HEK293 (cell line): ENCODE measurements around the gene GNAS.

ENCODE experiments used
- CTCF ChIA-PET: fragments of 350-600 bp; formaldehyde crosslinking; extraction: SDS; loops from one replicate; lab custom pipeline; 2021; ENCODE audit warnings: antibody characterized with exemption; lab: Yijun Ruan, JAX
- POLR2A ChIA-PET: fragments of 300-600 bp; formaldehyde crosslinking; extraction: SDS; loops from one replicate; lab custom pipeline; 2020; ENCODE audit warnings: antibody characterized with exemption, inconsistent platforms; lab: Yijun Ruan, JAX
- H3K27ac ChIP-seq: fragments of 200-500 bp; sonication (Bioruptor generic); 2 replicates; pipeline ENCODE4 v1.5.1; 2014; ENCODE audit warnings: low read depth, low read length, control low read depth, inconsistent platforms; ENCODE audit errors: extremely low read depth
- H3K36me3 ChIP-seq, 2 experiments: fragments of 200-500 bp in 1 of 2; sonication (Bioruptor generic) in 1 of 2; 1 replicate in 1 of 2; 2 replicates in 1 of 2; pipeline ENCODE4 v1.5.1; 2014 to 2017; ENCODE audit warnings: inconsistent platforms in 2 of 2, low read length in 2 of 2; ENCODE audit not compliant: control insufficient read depth in 2 of 2, insufficient read depth in 1 of 2
- H3K4me1 ChIP-seq: fragments of 200-500 bp; sonication (Bioruptor generic); 2 replicates; pipeline ENCODE4 v1.5.1; 2014; ENCODE audit warnings: mild to moderate bottlenecking, low read length, inconsistent platforms; ENCODE audit not compliant: control insufficient read depth, insufficient read depth
- H3K4me3 ChIP-seq: 2 replicates; pipeline ENCODE4 v1.5.1; 2011; ENCODE audit warnings: low read depth, mild to moderate bottlenecking, control low read depth, low read length, moderate library complexity
- H3K9me3 ChIP-seq: fragments of 200-500 bp; sonication (Bioruptor generic); 2 replicates; pipeline ENCODE4 v1.5.1; 2014; ENCODE audit warnings: low read depth, low read length, inconsistent platforms; ENCODE audit not compliant: control insufficient read depth, insufficient read depth
- GLI2 ChIP-seq: fragments of 450-650 bp; formaldehyde crosslinking; IDR thresholded peaks from 2 replicates; pipeline ENCODE4; 2017; ENCODE audit warnings: missing biosample characterization, missing genetic modification characterization, low read depth, borderline replicate concordance
- HOXA7 ChIP-seq: sonication (generic); formaldehyde crosslinking; IDR thresholded peaks from 2 replicates; pipeline ENCODE4 v1.8.1; 2022; ENCODE audit warnings: missing genetic modification reagents, borderline replicate concordance
- HOXC10 ChIP-seq: sonication (generic); formaldehyde crosslinking; IDR thresholded peaks from 2 replicates; pipeline ENCODE4 v1.8.1; 2023; ENCODE audit warnings: mild to moderate bottlenecking, missing genetic modification reagents
- RBAK ChIP-seq: fragments of 450-650 bp; formaldehyde crosslinking; IDR thresholded peaks from 2 replicates; pipeline ENCODE4 v1.5.1; 2016; ENCODE audit warnings: missing biosample characterization, missing genetic modification characterization
- ZBTB10 ChIP-seq: fragments of 450-650 bp; formaldehyde crosslinking; IDR thresholded peaks from 2 replicates; pipeline ENCODE4 v1.5.1; 2016; ENCODE audit warnings: missing biosample characterization, missing genetic modification characterization
- ZBTB20 ChIP-seq: fragments of 450-650 bp; formaldehyde crosslinking; IDR thresholded peaks from 2 replicates; pipeline ENCODE4 v1.5.1; 2016; ENCODE audit warnings: missing biosample characterization, missing genetic modification characterization
- ZBTB48 ChIP-seq: fragments of 450-650 bp; formaldehyde crosslinking; IDR thresholded peaks from 2 replicates; pipeline ENCODE4 v1.5.1; 2016; ENCODE audit warnings: missing biosample characterization, missing genetic modification characterization
- ZBTB8A ChIP-seq: fragments of 450-650 bp; formaldehyde crosslinking; IDR thresholded peaks from 2 replicates; pipeline ENCODE4 v1.5.1; 2016; ENCODE audit warnings: missing biosample characterization, missing genetic modification characterization
- ZNF169 ChIP-seq: fragments of 450-650 bp; formaldehyde crosslinking; IDR thresholded peaks from 2 replicates; pipeline ENCODE4 v1.5.1; 2016; ENCODE audit warnings: missing biosample characterization, missing genetic modification characterization
- ZNF19 ChIP-seq: fragments of 450-650 bp; formaldehyde crosslinking; IDR thresholded peaks from 2 replicates; pipeline ENCODE4; 2016; ENCODE audit warnings: missing biosample characterization, missing genetic modification characterization, low read depth
- ZNF202 ChIP-seq: fragments of 450-650 bp; formaldehyde crosslinking; IDR thresholded peaks from 2 replicates; pipeline ENCODE4 v1.5.1; 2016; ENCODE audit warnings: missing biosample characterization, missing genetic modification characterization, borderline replicate concordance
- ZNF274 ChIP-seq, 2 experiments: fragments of 200-500 bp in 1 of 2; fragments of 450-650 bp in 1 of 2; sonication (Bioruptor generic) in 1 of 2; formaldehyde crosslinking in 1 of 2; IDR thresholded peaks; 2 replicates each; pipeline versions ENCODE4 v1.5.1 to v1.6.1; 2014 to 2016; ENCODE audit warnings: borderline replicate concordance in 1 of 2, inconsistent platforms in 1 of 2, low read length in 1 of 2, missing biosample characterization in 1 of 2, missing genetic modification characterization in 1 of 2
- ZNF341 ChIP-seq: fragments of 450-650 bp; formaldehyde crosslinking; IDR thresholded peaks from 2 replicates; pipeline ENCODE4; 2016; ENCODE audit warnings: low read depth, missing biosample characterization, missing genetic modification characterization
- ZNF623 ChIP-seq: fragments of 450-650 bp; formaldehyde crosslinking; IDR thresholded peaks from 2 replicates; pipeline ENCODE4 v1.5.1; 2016; ENCODE audit warnings: missing biosample characterization, missing genetic modification characterization
- ZSCAN23 ChIP-seq: fragments of 450-650 bp; formaldehyde crosslinking; IDR thresholded peaks from 2 replicates; pipeline ENCODE4 v1.5.1; 2016; ENCODE audit warnings: missing biosample characterization, missing genetic modification characterization
- TF ChIP-seq, protein P1 (sequence below): fragments of 450-650 bp; formaldehyde crosslinking; IDR thresholded peaks from 2 replicates; pipeline ENCODE4 v1.5.0; 2017; ENCODE audit warnings: missing biosample characterization, missing genetic modification characterization, borderline replicate concordance
- TF ChIP-seq, protein P2 (sequence below): fragments of 450-650 bp; formaldehyde crosslinking; IDR thresholded peaks from 2 replicates; pipeline ENCODE4 v1.5.1; 2016; ENCODE audit warnings: missing biosample characterization, missing genetic modification characterization
- TF ChIP-seq, protein P3 (sequence below): fragments of 450-650 bp; formaldehyde crosslinking; IDR thresholded peaks from 2 replicates; pipeline ENCODE4 v1.5.1; 2016; ENCODE audit warnings: missing biosample characterization, missing genetic modification characterization
- TF ChIP-seq, protein P4 (sequence below): IDR thresholded peaks from 2 replicates; pipeline ENCODE4 v1.6.1; 2011; ENCODE audit warnings: mild to moderate bottlenecking, low read depth, low read length, borderline replicate concordance

The GNAS gene

DNA sequence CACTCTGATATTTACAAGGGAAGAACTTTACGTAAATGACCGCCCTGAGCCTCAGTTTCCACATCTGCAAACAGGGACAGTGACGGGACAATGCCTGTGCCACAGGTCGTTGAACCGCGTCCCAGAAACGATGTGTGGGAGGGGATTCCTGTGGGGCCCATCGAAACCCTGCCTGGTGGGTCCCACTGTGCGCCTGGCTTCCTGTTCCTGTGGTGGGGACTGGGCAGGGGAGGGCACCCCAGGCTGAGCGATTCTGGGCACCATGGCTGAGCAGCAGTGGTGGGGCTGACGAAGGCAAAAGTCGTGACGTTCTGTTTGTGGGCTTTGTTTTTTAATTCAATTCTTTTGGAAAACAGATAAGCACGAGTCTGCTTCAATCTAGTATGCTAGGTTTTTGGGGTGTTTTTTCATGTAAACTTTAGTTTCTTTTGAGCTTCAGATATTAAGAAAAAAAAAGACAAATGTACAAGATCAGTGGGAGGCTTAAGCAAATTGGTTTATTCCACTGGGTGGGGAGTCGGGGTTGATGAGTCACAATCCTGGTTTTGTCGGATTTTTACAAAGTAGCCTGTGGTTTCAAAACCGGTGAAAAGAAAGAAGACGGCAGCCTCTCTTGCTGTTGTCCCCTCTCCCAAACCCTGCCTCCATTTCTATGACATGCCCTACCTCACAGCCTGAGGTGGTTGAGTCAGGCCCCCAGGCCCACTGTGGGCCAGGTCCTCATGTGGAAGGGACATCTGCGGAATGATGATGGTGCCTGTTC is 42.2 kb upstream of the GNAS start:
- POLR2A ChIA-PET: no interaction called here
- Histone ChIP-seq H3K9me3 (no peaks in the 10 kb centered on the region), H3K4me1 (no peaks in the 10 kb centered on the region), H3K4me3 (no peak overlapping the region), H3K27ac (no peak overlapping the region), H3K36me3 (no peaks in the 10 kb centered on the region)
- TF ChIP-seq ZBTB20 (tag by site-specific recombination): no peak
- no peak for TF ChIP-seq ZNF274 (IDR thresholded peaks at IDR 0.05; ENCODE audit: low read length)
- TF ChIP-seq ZNF274 (tag by site-specific recombination; IDR thresholded peaks at IDR 0.05; ENCODE audit: borderline replicate concordance): no peak
- TF ChIP-seq ZBTB10 (tag by site-specific recombination): no peak
- no peak for TF ChIP-seq ZNF169 (tag by site-specific recombination)
- no peak for TF ChIP-seq ZBTB8A (tag by site-specific recombination)
- TF ChIP-seq, protein P1, sequence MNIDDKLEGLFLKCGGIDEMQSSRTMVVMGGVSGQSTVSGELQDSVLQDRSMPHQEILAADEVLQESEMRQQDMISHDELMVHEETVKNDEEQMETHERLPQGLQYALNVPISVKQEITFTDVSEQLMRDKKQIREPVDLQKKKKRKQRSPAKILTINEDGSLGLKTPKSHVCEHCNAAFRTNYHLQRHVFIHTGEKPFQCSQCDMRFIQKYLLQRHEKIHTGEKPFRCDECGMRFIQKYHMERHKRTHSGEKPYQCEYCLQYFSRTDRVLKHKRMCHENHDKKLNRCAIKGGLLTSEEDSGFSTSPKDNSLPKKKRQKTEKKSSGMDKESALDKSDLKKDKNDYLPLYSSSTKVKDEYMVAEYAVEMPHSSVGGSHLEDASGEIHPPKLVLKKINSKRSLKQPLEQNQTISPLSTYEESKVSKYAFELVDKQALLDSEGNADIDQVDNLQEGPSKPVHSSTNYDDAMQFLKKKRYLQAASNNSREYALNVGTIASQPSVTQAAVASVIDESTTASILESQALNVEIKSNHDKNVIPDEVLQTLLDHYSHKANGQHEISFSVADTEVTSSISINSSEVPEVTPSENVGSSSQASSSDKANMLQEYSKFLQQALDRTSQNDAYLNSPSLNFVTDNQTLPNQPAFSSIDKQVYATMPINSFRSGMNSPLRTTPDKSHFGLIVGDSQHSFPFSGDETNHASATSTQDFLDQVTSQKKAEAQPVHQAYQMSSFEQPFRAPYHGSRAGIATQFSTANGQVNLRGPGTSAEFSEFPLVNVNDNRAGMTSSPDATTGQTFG: no peak
- CTCF ChIA-PET: no interaction called here

DNA sequence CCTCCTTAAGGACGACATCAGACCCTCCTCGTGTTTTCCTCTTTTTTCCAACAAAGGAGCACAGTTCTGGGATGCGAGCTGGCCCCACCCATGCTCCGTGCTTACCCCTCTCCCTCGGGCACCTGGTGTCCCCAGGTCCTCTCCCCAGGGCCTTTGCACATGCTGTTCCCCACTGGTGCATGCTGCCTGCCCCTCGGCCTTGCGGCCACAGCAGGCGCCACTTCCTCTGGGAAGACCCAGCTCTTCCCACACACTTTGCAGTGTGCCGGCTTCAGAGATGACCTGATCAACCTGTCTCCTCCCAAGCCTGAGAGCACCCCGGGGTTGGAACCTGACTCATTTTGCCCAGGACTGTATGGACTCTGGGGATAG is 41.7 kb upstream of the GNAS start:
- Histone ChIP-seq H3K4me3 (no peak overlapping the region), H3K27ac (no peak overlapping the region), H3K9me3 (no peaks in the 10 kb centered on the region), H3K36me3 (no peaks in the 10 kb centered on the region), H3K4me1 (no peaks in the 10 kb centered on the region)
- no peak for TF ChIP-seq HOXA7 (CRISPR knock-in tag)
- no peak for TF ChIP-seq ZBTB48 (tag by site-specific recombination)
- TF ChIP-seq ZNF623: peak; percentile 78
- POLR2A ChIA-PET: no interaction called here
- CTCF ChIA-PET: no interaction called here

GRCh38 chr20:58811334-58811733 is 41.2 kb upstream of the GNAS start:
- Histone ChIP-seq H3K27ac (no peak overlapping the region), H3K36me3 (peaks cover 0 to under 1% of the 10 kb centered on the region in 2 experiments; a peak in 1 of 3 replicates), H3K4me3 (no peak overlapping the region), H3K4me1 (no peaks in the 10 kb centered on the region), H3K9me3 (no peaks in the 10 kb centered on the region)
- ChIA-PET POLR2A (interaction anchor here (1.1 kb wide), 1 partner anchor 23 kb away, joined by 4 read pairs; no protein-coding TSS in a partner anchor), CTCF (no interaction called here)
- TF ChIP-seq RBAK (tag by site-specific recombination) (no peak), ZNF341 (tag by site-specific recombination) (no peak), HOXC10 (CRISPR knock-in tag) (no peak), GLI2 (tag by site-specific recombination) (no peak), ZSCAN23 (tag by site-specific recombination) (no peak), ZNF19 (no peak), ZNF202 (tag by site-specific recombination) (no peak)
- TF ChIP-seq, protein P2, sequence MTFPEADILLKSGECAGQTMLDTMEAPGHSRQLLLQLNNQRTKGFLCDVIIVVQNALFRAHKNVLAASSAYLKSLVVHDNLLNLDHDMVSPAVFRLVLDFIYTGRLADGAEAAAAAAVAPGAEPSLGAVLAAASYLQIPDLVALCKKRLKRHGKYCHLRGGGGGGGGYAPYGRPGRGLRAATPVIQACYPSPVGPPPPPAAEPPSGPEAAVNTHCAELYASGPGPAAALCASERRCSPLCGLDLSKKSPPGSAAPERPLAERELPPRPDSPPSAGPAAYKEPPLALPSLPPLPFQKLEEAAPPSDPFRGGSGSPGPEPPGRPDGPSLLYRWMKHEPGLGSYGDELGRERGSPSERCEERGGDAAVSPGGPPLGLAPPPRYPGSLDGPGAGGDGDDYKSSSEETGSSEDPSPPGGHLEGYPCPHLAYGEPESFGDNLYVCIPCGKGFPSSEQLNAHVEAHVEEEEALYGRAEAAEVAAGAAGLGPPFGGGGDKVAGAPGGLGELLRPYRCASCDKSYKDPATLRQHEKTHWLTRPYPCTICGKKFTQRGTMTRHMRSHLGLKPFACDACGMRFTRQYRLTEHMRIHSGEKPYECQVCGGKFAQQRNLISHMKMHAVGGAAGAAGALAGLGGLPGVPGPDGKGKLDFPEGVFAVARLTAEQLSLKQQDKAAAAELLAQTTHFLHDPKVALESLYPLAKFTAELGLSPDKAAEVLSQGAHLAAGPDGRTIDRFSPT (tag by site-specific recombination): no peak
- TF ChIP-seq, protein P3, sequence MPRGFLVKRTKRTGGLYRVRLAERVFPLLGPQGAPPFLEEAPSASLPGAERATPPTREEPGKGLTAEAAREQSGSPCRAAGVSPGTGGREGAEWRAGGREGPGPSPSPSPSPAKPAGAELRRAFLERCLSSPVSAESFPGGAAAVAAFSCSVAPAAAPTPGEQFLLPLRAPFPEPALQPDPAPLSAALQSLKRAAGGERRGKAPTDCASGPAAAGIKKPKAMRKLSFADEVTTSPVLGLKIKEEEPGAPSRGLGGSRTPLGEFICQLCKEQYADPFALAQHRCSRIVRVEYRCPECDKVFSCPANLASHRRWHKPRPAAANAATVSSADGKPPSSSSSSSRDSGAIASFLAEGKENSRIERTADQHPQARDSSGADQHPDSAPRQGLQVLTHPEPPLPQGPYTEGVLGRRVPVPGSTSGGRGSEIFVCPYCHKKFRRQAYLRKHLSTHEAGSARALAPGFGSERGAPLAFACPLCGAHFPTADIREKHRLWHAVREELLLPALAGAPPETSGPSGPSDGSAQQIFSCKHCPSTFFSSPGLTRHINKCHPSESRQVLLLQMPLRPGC: no peak
- TF ChIP-seq, protein P4, sequence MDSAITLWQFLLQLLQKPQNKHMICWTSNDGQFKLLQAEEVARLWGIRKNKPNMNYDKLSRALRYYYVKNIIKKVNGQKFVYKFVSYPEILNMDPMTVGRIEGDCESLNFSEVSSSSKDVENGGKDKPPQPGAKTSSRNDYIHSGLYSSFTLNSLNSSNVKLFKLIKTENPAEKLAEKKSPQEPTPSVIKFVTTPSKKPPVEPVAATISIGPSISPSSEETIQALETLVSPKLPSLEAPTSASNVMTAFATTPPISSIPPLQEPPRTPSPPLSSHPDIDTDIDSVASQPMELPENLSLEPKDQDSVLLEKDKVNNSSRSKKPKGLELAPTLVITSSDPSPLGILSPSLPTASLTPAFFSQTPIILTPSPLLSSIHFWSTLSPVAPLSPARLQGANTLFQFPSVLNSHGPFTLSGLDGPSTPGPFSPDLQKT: no peak
